Lower lobe of right lung (tissue), 2 donors: Measurements from ENCODE around the gene MTFR1L. TPM values are rescaled to one million over a fixed set of nuclear protein-coding genes. Genes with fewer than 3 reads are reported as not detected.

ENCODE experiments used
- ATAC-seq, 2 donors: fragments of 200-7000 bp; cut with Tn5 transposase; one replicate each; pipeline ENCODE4 v1.9.1; 2020 to 2022; ENCODE audit warnings: mild to moderate bottlenecking in 2 of 2, moderate library complexity in 2 of 2
- DNase-seq: peaks from one replicate; pipeline ENCODE4 v3.0.0-alpha.2; 2020
- H3K27ac ChIP-seq: fragments of 200-600 bp; one replicate; pipeline ENCODE4 v1.8.0; 2022
- H3K27me3 ChIP-seq: fragments of 200-600 bp; one replicate; pipeline ENCODE4 v1.8.0; 2022; ENCODE audit warnings: low read depth
- H3K36me3 ChIP-seq: fragments of 200-600 bp; one replicate; pipeline ENCODE4 v1.8.0; 2022; ENCODE audit warnings: mild to moderate bottlenecking
- H3K4me1 ChIP-seq: fragments of 200-600 bp; one replicate; pipeline ENCODE4 v1.8.0; 2022
- H3K4me3 ChIP-seq: fragments of 200-600 bp; one replicate; pipeline ENCODE4 v1.8.0; 2022; ENCODE audit warnings: mild to moderate bottlenecking
- H3K9me3 ChIP-seq: fragments of 200-600 bp; one replicate; pipeline ENCODE4 v1.8.0; 2022
- intact Hi-C: fragments of 100-400 bp; cut with DNase I; formaldehyde crosslinking; loops from one replicate; pipeline ENCODE4 v1.11.0; 2022
- total RNA-seq: library from RNA; stranded (reverse); fragmentation: NEBNext Ultra II Directional; extraction: Animal tissue kit (Norgen Biotek cat#: 25700); gene quantifications from one replicate; pipeline ENCODE4 v1.2.1, GENCODE V29; 2021
- TF ChIP-seq, protein P1 (sequence below): fragments of 200-600 bp; IDR thresholded peaks from one replicate; pipeline ENCODE4 v1.8.0; 2022; ENCODE audit warnings: antibody characterized with exemption, mild to moderate bottlenecking
- donor health status: DM: no; HTN: yes; CAD: no; lungs with severe emphysema.

Gene MTFR1L
- total RNA-seq, 1 donor from 2014 or later = 51.1 TPM

DNA sequence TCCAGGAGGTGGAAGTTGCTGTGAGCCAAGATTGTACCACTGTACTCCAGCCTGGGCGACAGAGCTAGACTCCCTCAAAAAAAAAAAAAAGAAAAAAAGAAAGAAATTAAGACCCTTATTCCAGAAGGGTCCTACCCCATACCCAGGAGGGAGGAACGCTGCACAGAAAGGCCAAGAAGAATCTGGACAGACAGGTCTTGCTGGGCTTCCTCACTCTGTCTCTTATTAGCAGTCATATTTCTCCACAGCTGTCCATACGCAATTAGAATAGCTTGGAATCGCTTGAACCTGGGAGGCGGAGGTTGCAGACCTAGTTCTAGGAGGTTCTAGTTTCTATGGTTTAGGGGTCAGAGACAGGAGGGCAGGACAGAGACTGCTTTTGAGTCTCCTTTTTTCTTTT lies 58.9 kb downstream of the MTFR1L start:
- TF ChIP-seq, protein P1, sequence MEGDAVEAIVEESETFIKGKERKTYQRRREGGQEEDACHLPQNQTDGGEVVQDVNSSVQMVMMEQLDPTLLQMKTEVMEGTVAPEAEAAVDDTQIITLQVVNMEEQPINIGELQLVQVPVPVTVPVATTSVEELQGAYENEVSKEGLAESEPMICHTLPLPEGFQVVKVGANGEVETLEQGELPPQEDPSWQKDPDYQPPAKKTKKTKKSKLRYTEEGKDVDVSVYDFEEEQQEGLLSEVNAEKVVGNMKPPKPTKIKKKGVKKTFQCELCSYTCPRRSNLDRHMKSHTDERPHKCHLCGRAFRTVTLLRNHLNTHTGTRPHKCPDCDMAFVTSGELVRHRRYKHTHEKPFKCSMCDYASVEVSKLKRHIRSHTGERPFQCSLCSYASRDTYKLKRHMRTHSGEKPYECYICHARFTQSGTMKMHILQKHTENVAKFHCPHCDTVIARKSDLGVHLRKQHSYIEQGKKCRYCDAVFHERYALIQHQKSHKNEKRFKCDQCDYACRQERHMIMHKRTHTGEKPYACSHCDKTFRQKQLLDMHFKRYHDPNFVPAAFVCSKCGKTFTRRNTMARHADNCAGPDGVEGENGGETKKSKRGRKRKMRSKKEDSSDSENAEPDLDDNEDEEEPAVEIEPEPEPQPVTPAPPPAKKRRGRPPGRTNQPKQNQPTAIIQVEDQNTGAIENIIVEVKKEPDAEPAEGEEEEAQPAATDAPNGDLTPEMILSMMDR = no peak
- no peak overlapping the region for H3K4me3 ChIP-seq
- no peaks in the 10 kb centered on the region for H3K9me3 ChIP-seq
- H3K27ac ChIP-seq = no peak overlapping the region
- intact Hi-C loops = no loop called here
- no peak for ATAC-seq
- H3K27me3 ChIP-seq = no peaks in the 10 kb centered on the region
- H3K4me1 ChIP-seq = peaks cover 10% of the 10 kb centered on the region
- H3K36me3 ChIP-seq = no peaks in the 10 kb centered on the region
- no peak for DNase-seq

DNA sequence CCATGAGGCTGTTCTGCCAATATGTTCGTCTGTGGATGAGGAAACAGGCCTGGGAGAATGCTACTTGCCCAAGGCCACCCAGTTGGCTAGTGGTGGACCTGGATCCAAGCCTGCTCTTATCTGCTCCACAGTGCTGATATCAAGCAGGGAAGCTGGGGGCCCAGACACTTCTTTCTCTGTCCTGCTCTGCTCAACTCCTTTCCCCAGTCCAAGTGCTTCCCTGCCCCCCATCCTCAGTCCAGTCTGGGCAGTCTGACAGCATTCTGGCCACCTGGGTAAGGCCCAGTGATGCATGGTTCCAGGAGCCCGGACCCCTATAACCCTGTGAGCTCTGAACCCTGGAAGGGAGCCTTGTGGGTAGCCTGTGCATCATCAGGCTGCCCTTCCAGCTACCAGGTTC lies 59.9 kb downstream of the MTFR1L start:
- Histone ChIP-seq H3K36me3 (no peaks in the 10 kb centered on the region), H3K9me3 (no peaks in the 10 kb centered on the region), H3K27me3 (no peaks in the 10 kb centered on the region), H3K4me1 (peaks cover 3% of the 10 kb centered on the region), H3K27ac (no peak overlapping the region), H3K4me3 (no peak overlapping the region)
- intact Hi-C loops = no loop called here
- TF ChIP-seq, protein P1 = no peak
- DNase-seq (no peak), ATAC-seq (no peak)

DNA sequence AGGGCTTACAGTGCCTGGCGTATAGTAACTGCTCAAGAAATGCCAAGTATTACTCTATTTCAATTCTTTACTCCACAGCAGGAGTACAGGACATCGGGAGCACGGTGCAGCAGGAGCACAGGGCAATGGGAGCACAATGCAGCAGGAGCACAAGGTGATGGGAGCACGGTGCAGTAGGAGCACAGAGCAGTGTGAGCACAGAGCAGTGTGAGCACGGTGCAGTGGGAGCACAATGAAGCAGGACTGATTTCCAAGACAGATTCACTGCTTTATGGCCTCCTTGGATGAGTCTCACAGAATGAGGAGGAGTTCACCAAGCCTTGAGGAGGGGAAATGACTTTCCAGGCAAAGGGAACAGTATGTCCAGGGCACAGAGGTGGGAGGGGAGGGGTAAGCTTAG lies 60.8 kb downstream of the MTFR1L start:
- Histone ChIP-seq H3K27ac (no peak overlapping the region), H3K36me3 (no peaks in the 10 kb centered on the region), H3K9me3 (no peaks in the 10 kb centered on the region), H3K4me1 (no peaks in the 10 kb centered on the region), H3K27me3 (no peaks in the 10 kb centered on the region), H3K4me3 (no peak overlapping the region)
- ATAC-seq = no peak
- DNase-seq = no peak
- intact Hi-C loops = no loop called here
- TF ChIP-seq, protein P1 = no peak

DNA sequence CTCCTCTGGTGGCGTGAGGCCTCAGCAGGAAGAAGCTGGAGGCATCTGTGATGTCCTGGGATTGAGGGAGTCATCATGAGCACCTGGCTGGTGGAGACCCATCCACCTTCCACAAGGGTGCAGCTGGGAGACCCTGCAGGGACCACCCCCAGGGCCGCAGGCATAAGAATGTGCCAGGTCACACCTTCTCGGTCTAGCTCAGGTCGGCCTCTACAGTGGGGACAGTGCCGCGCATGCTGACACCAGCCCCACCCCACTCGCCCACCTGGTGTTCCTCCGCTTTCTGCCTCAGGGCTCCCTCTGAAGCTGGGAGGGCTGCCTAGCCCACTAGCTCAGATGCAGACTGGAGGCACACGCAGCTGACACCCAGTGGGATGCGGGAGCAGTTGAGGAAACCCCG lies 61.5 kb downstream of the MTFR1L start:
- no peak for DNase-seq
- no peak for ATAC-seq
- Histone ChIP-seq H3K9me3 (no peaks in the 10 kb centered on the region), H3K4me3 (no peak overlapping the region), H3K27me3 (no peaks in the 10 kb centered on the region), H3K27ac (no peak overlapping the region), H3K4me1 (no peaks in the 10 kb centered on the region), H3K36me3 (no peaks in the 10 kb centered on the region)
- TF ChIP-seq, protein P1 = no peak
- intact Hi-C loops = no loop called here

Other genes with a start within 250 kb of the MTFR1L start
- 20.4 TPM for gene MAN1C1, start 203.2 kb upstream of the MTFR1L start, total RNA-seq
- 83.4 TPM for gene SELENON, start 19.8 kb upstream of the MTFR1L start, total RNA-seq
- not detected for gene AUNIP, start 39.5 kb downstream of the MTFR1L start, total RNA-seq
- 9.3 TPM for gene PAQR7, start 55.8 kb downstream of the MTFR1L start, total RNA-seq
- gene STMN1, start 86.5 kb downstream of the MTFR1L start, total RNA-seq = 56.6 TPM
- gene PAFAH2, start 178.1 kb downstream of the MTFR1L start, total RNA-seq = 19.4 TPM
- gene EXTL1, start 201.8 kb downstream of the MTFR1L start, total RNA-seq = 0.24 TPM
- gene SLC30A2, start 226.2 kb downstream of the MTFR1L start, total RNA-seq = not detected
- gene TRIM63, start 247.7 kb downstream of the MTFR1L start, total RNA-seq = 0.53 TPM